Measurements from ENCODE around the gene EXOSC2.
A peak's percentile ranks its signal among the peaks of the same experiment; 100 is the strongest.

Gene EXOSC2, protein sequence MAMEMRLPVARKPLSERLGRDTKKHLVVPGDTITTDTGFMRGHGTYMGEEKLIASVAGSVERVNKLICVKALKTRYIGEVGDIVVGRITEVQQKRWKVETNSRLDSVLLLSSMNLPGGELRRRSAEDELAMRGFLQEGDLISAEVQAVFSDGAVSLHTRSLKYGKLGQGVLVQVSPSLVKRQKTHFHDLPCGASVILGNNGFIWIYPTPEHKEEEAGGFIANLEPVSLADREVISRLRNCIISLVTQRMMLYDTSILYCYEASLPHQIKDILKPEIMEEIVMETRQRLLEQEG

GRCh38 chr9:130693426-130694191, at the start of gene EXOSC2:
EXOSC2 (plus strand) TSS chr9:130693780; CDS start chr9:130693792, 12 bp downstream.
- no peaks in the 10 kb centered on the region for H3K27me3 ChIP-seq (ENCODE audit: insufficient read depth, low read length)
- peaks cover 14% of the 10 kb centered on the region; the same call in 1 of the 2 replicates for H3K36me3 ChIP-seq (ENCODE audit: insufficient read depth, low read length)
- H3K4me1 ChIP-seq (ENCODE audit: control insufficient read depth, insufficient read depth, low read length, unreplicated experiment) = peaks cover 10% of the 10 kb centered on the region
- H3K27ac ChIP-seq (ENCODE audit: low read depth, low read length) = peak within 1 kb of the TSS; percentile 31; the same call in 1 of the 2 replicates
- peak within 1 kb of the TSS; percentile 91 for H2AFZ ChIP-seq (ENCODE audit: low read length, unreplicated experiment)
- H3K79me2 ChIP-seq (ENCODE audit: control insufficient read depth, insufficient read depth, low read length, unreplicated experiment) = peaks cover 37% of the 10 kb centered on the region
- peak within 1 kb of the TSS; percentile 88 for H3K4me3 ChIP-seq (ENCODE audit: low read depth, low read length)

DNA sequence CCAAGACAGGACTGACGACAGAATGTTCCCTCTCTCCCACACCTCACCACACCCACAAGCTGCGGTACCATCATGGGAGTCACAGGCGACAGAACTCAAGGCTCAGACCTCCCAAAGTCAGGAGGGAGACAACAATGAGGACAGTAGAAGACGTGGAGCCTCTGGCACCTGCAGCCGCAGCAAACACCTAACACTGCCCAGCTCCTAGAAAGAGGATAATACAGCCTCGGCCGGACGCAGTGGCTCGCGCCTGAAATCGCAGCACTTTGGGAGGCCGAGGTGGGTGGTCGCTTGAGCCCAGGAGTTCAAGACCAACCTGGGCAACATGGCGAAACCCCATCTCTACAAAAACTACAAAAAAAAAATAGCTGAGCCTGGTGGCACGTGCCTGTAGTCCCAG, 42.4 kb upstream of the EXOSC2 start:
- H2AFZ ChIP-seq (ENCODE audit: low read length, unreplicated experiment) = no peak overlapping the region
- H3K79me2 ChIP-seq (ENCODE audit: control insufficient read depth, insufficient read depth, low read length, unreplicated experiment) = no peaks in the 10 kb centered on the region
- no peak overlapping the region for H3K27ac ChIP-seq (ENCODE audit: low read depth, low read length)
- H3K27me3 ChIP-seq (ENCODE audit: insufficient read depth, low read length) = peaks cover 4% of the 10 kb centered on the region; the same call in 1 of the 2 replicates
- no peaks in the 10 kb centered on the region for H3K36me3 ChIP-seq (ENCODE audit: insufficient read depth, low read length)
- H3K4me1 ChIP-seq (ENCODE audit: control insufficient read depth, insufficient read depth, low read length, unreplicated experiment) = no peaks in the 10 kb centered on the region
- no peak overlapping the region for H3K4me3 ChIP-seq (ENCODE audit: low read depth, low read length)

- no peaks in the 10 kb centered on the region for H3K36me3 ChIP-seq (ENCODE audit: insufficient read depth, low read length)
- H3K27me3 ChIP-seq (ENCODE audit: insufficient read depth, low read length) = peaks cover 9% of the 10 kb centered on the region
- no peak overlapping the region for H3K27ac ChIP-seq (ENCODE audit: low read depth, low read length)
- H3K79me2 ChIP-seq (ENCODE audit: control insufficient read depth, insufficient read depth, low read length, unreplicated experiment) = no peaks in the 10 kb centered on the region
- H3K4me1 ChIP-seq (ENCODE audit: control insufficient read depth, insufficient read depth, low read length, unreplicated experiment) = no peaks in the 10 kb centered on the region
- no peak overlapping the region for H2AFZ ChIP-seq (ENCODE audit: low read length, unreplicated experiment)
- H3K4me3 ChIP-seq (ENCODE audit: low read depth, low read length) = no peak overlapping the region
Measured at GRCh38 chr9:130651752-130652151, 41.8 kb upstream of the EXOSC2 start.

DNA sequence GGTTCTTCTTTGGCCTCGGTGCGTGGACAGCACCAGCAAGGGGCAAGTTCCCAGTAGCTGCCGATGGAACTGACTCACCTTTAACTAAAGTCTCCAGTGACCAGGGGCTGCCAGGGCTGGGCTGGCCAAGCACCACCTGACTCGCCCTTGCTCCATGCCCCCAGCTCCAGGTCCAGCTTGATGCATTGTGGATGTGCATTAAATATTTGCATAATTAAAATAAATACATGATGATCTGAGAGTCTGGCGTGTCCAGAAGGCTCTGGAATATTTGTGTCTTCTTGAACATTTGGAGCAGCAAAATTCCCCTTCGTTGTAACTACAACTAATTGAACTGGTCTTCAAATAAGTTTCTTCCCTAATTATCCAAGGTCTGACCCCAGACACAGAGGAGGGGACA, 38.7 kb upstream of the EXOSC2 start:
- no peaks in the 10 kb centered on the region for H3K36me3 ChIP-seq (ENCODE audit: insufficient read depth, low read length)

GRCh38 chr9:130658893-130659698, 34.5 kb upstream of the EXOSC2 start:
- no peak overlapping the region for H2AFZ ChIP-seq (ENCODE audit: low read length, unreplicated experiment)
- peaks cover 76% of the 10 kb centered on the region for H3K27me3 ChIP-seq (ENCODE audit: insufficient read depth, low read length)
- H3K79me2 ChIP-seq (ENCODE audit: control insufficient read depth, insufficient read depth, low read length, unreplicated experiment) = no peaks in the 10 kb centered on the region
- no peak overlapping the region for H3K4me3 ChIP-seq (ENCODE audit: low read depth, low read length)
- no peaks in the 10 kb centered on the region for H3K36me3 ChIP-seq (ENCODE audit: insufficient read depth, low read length)
- no peak overlapping the region for H3K27ac ChIP-seq (ENCODE audit: low read depth, low read length)
- no peaks in the 10 kb centered on the region for H3K4me1 ChIP-seq (ENCODE audit: control insufficient read depth, insufficient read depth, low read length, unreplicated experiment)

More for the DNA sequence above, 38.7 kb upstream of the EXOSC2 start:
- no peaks in the 10 kb centered on the region for H3K4me1 ChIP-seq (ENCODE audit: control insufficient read depth, insufficient read depth, low read length, unreplicated experiment)
- no peak overlapping the region for H3K4me3 ChIP-seq (ENCODE audit: low read depth, low read length)
- no peaks in the 10 kb centered on the region for H3K79me2 ChIP-seq (ENCODE audit: control insufficient read depth, insufficient read depth, low read length, unreplicated experiment)
- no peak overlapping the region for H2AFZ ChIP-seq (ENCODE audit: low read length, unreplicated experiment)
- H3K27ac ChIP-seq (ENCODE audit: low read depth, low read length) = no peak overlapping the region
- H3K27me3 ChIP-seq (ENCODE audit: insufficient read depth, low read length) = peaks cover 37% of the 10 kb centered on the region

DNA sequence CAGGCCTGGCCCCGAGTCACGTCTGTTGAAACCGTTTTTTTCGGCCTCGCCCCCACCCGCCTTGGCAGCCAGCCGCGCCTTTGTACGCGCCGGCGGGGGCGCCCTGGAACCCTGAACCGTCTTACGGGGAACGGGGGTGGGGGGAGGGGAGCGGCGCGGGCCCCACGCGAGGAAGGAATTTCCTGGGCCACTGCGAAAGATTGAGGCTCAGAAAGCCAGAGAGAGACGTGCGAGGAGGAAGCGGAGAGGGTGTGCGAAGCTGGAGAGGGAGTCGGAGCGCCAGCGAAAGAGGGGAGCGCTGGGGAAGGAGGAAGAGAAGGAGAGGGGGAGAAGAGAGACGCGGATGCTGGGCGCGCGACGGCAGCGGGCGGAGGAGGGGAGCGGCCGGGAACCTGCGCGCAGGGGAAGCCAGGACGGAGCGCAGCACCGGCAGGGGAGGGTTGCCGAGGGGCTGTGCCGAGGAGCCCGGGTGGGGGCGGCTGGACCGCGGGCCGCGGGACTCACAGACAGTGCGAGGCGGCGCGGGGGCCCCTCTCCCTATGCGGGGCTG, 33.8 kb upstream of the EXOSC2 start:
- H3K79me2 ChIP-seq (ENCODE audit: control insufficient read depth, insufficient read depth, low read length, unreplicated experiment) = no peaks in the 10 kb centered on the region
- H3K27me3 ChIP-seq (ENCODE audit: insufficient read depth, low read length) = peaks cover 83% of the 10 kb centered on the region
- no peak overlapping the region for H2AFZ ChIP-seq (ENCODE audit: low read length, unreplicated experiment)
- no peaks in the 10 kb centered on the region for H3K36me3 ChIP-seq (ENCODE audit: insufficient read depth, low read length)
- no peak overlapping the region for H3K4me3 ChIP-seq (ENCODE audit: low read depth, low read length)
- H3K4me1 ChIP-seq (ENCODE audit: control insufficient read depth, insufficient read depth, low read length, unreplicated experiment) = peaks cover 3% of the 10 kb centered on the region
- no peak overlapping the region for H3K27ac ChIP-seq (ENCODE audit: low read depth, low read length)

GRCh38 chr9:130660326-130660682, 33.3 kb upstream of the EXOSC2 start:
- H3K4me3 ChIP-seq (ENCODE audit: low read depth, low read length) = peak overlapping the region; percentile 64
- H3K79me2 ChIP-seq (ENCODE audit: control insufficient read depth, insufficient read depth, low read length, unreplicated experiment) = no peaks in the 10 kb centered on the region
- H3K36me3 ChIP-seq (ENCODE audit: insufficient read depth, low read length) = no peaks in the 10 kb centered on the region
- H3K27ac ChIP-seq (ENCODE audit: low read depth, low read length) = no peak overlapping the region
- H3K27me3 ChIP-seq (ENCODE audit: insufficient read depth, low read length) = peaks cover 87% of the 10 kb centered on the region
- peaks cover 5% of the 10 kb centered on the region for H3K4me1 ChIP-seq (ENCODE audit: control insufficient read depth, insufficient read depth, low read length, unreplicated experiment)
- H2AFZ ChIP-seq (ENCODE audit: low read length, unreplicated experiment) = no peak overlapping the region

GRCh38 chr9:130660683-130661450, 32.7 kb upstream of the EXOSC2 start:
- Histone ChIP-seq H2AFZ (ENCODE audit: low read length, unreplicated experiment) (no peak overlapping the region), H3K27ac (ENCODE audit: low read depth, low read length) (no peak overlapping the region), H3K4me1 (ENCODE audit: control insufficient read depth, insufficient read depth, low read length, unreplicated experiment) (peaks cover 5% of the 10 kb centered on the region), H3K4me3 (ENCODE audit: low read depth, low read length) (peak overlapping the region; percentile 64), H3K27me3 (ENCODE audit: insufficient read depth, low read length) (peaks cover 93% of the 10 kb centered on the region), H3K36me3 (ENCODE audit: insufficient read depth, low read length) (no peaks in the 10 kb centered on the region), H3K79me2 (ENCODE audit: control insufficient read depth, insufficient read depth, low read length, unreplicated experiment) (no peaks in the 10 kb centered on the region)

GRCh38 chr9:130661451-130662098, 32.0 kb upstream of the EXOSC2 start:
- H3K4me1 ChIP-seq (ENCODE audit: control insufficient read depth, insufficient read depth, low read length, unreplicated experiment) = peaks cover 5% of the 10 kb centered on the region

More at GRCh38 chr9:130661451-130662098, 32.0 kb upstream of the EXOSC2 start:
- Histone ChIP-seq H2AFZ (ENCODE audit: low read length, unreplicated experiment) (no peak overlapping the region), H3K4me3 (ENCODE audit: low read depth, low read length) (peak overlapping the region; percentile 64; the same call in 1 of the 2 replicates), H3K79me2 (ENCODE audit: control insufficient read depth, insufficient read depth, low read length, unreplicated experiment) (no peaks in the 10 kb centered on the region), H3K27ac (ENCODE audit: low read depth, low read length) (no peak overlapping the region), H3K27me3 (ENCODE audit: insufficient read depth, low read length) (peaks cover 96% of the 10 kb centered on the region), H3K36me3 (ENCODE audit: insufficient read depth, low read length) (no peaks in the 10 kb centered on the region)
